IMR-90 (cell line): Measurements from ENCODE around the gene FTO. TPM values are rescaled to one million over a fixed set of nuclear protein-coding genes. Genes with fewer than 3 reads are reported as not detected.

Experiments used
- ATAC-seq: fragments of 200-7000 bp; cut with Tn5 transposase; 2 replicates; pipeline ENCODE4 v1.9.1; 2020; ENCODE audit warnings: low read depth, mild to moderate bottlenecking, moderate library complexity
- BruUV-seq: library from RNA; stranded (reverse); fragments of 400-500 nt; replicated peaks from 2 replicates; lab custom pipeline; 2021; lab: Mats Ljungman, UMichigan
- CTCF ChIA-PET: fragments of 300-600 bp; formaldehyde crosslinking; extraction: SDS; loops from one replicate; lab custom pipeline; 2021; ENCODE audit warnings: antibody characterized with exemption; lab: Yijun Ruan, JAX
- POLR2A ChIA-PET: fragments of 300-600 bp; sonication (Branson Sonifier 250); formaldehyde crosslinking; loops from one replicate; lab custom pipeline; 2022; ENCODE audit warnings: antibody characterized with exemption; ENCODE audit not compliant: unreplicated experiment; lab: Charles Lee
- DNase-seq: peaks from one replicate; pipeline ENCODE4 v3.0.0; 2013
- H2AFZ ChIP-seq: replicated peaks from 2 replicates; pipeline ENCODE3; 2013; ENCODE audit warnings: low read length, mild to moderate bottlenecking; ENCODE audit not compliant: poor library complexity
- H2AK5ac ChIP-seq: 2 replicates; pipeline ENCODE4 v1.6.1; 2013; ENCODE audit warnings: low read depth, low read length, inconsistent platforms
- H2AK9ac ChIP-seq: replicated peaks from 2 replicates; pipeline ENCODE3; 2013; ENCODE audit warnings: mild to moderate bottlenecking, low read depth, low read length, moderate library complexity; ENCODE audit not compliant: poor library complexity
- H2BK120ac ChIP-seq: 2 replicates; pipeline ENCODE4 v1.6.1; 2013; ENCODE audit warnings: low read depth, low read length, inconsistent platforms
- H2BK15ac ChIP-seq: 3 replicates; pipeline ENCODE4 v1.6.1; 2013; ENCODE audit warnings: low read depth, low read length, inconsistent platforms
- H2BK20ac ChIP-seq: 2 replicates; pipeline ENCODE4 v1.6.1; 2013; ENCODE audit warnings: low read depth, mild to moderate bottlenecking, inconsistent platforms, low read length, moderate library complexity
- H2BK5ac ChIP-seq: 2 replicates; pipeline ENCODE4 v1.6.1; 2013; ENCODE audit warnings: mild to moderate bottlenecking, low read depth, low read length, inconsistent platforms; ENCODE audit not compliant: poor library complexity, severe bottlenecking
- H3K14ac ChIP-seq: replicated peaks from 2 replicates; pipeline ENCODE4 v1.6.1; 2013; ENCODE audit warnings: low read depth, low read length, inconsistent platforms
- H3K18ac ChIP-seq: 2 replicates; pipeline ENCODE4 v1.6.1; 2013; ENCODE audit warnings: low read depth, low read length, control low read depth
- H3K23ac ChIP-seq: 2 replicates; pipeline ENCODE4 v1.6.1; 2013; ENCODE audit warnings: low read depth, low read length, inconsistent platforms
- H3K27ac ChIP-seq: 2 replicates; pipeline ENCODE4 v1.5.1; 2013; ENCODE audit warnings: mild to moderate bottlenecking, control low read depth, low read length; ENCODE audit not compliant: insufficient read depth
- H3K27me3 ChIP-seq: 2 replicates; pipeline ENCODE4 v1.6.1; 2013; ENCODE audit warnings: low read length; ENCODE audit not compliant: control insufficient read depth, insufficient read depth
- H3K36me3 ChIP-seq: 2 replicates; pipeline ENCODE4 v1.6.1; 2013; ENCODE audit warnings: low read length, mixed read lengths; ENCODE audit not compliant: control insufficient read depth, insufficient read depth
- H3K4ac ChIP-seq: 2 replicates; pipeline ENCODE4 v1.6.1; 2013; ENCODE audit warnings: low read depth, low read length, inconsistent platforms
- H3K4me1 ChIP-seq: 2 replicates; pipeline ENCODE4 v1.6.1; 2013; ENCODE audit warnings: low read length, mixed read lengths; ENCODE audit not compliant: control insufficient read depth, insufficient read depth
- H3K4me2 ChIP-seq: 2 replicates; pipeline ENCODE4 v1.6.1; 2013; ENCODE audit warnings: low read depth, mild to moderate bottlenecking, control low read depth, low read length, moderate library complexity
- H3K4me3 ChIP-seq: 2 replicates; pipeline ENCODE4 v1.5.1; 2013; ENCODE audit warnings: low read depth, mild to moderate bottlenecking, control low read depth, low read length, moderate library complexity; ENCODE audit not compliant: insufficient read depth
- H3K56ac ChIP-seq: 2 replicates; pipeline ENCODE4 v1.6.1; 2013; ENCODE audit warnings: low read length, inconsistent platforms; ENCODE audit not compliant: insufficient read depth; ENCODE audit errors: extremely low read depth
- H3K79me1 ChIP-seq, 2 experiments: 2 replicates each; pipeline ENCODE4 v1.6.1; 2013; ENCODE audit warnings: low read length in 2 of 2, inconsistent platforms in 1 of 2, low read depth in 1 of 2
- H3K9ac ChIP-seq: 2 replicates; pipeline ENCODE4 v1.6.1; 2013; ENCODE audit warnings: low read depth, low read length, control low read depth
- H3K9me1 ChIP-seq: 2 replicates; pipeline ENCODE4 v1.6.1; 2013; ENCODE audit warnings: low read length, inconsistent platforms; ENCODE audit not compliant: insufficient read depth
- H3K9me3 ChIP-seq: 2 replicates; pipeline ENCODE4 v1.6.1; 2013; ENCODE audit warnings: low read length; ENCODE audit not compliant: control insufficient read depth, insufficient read depth
- H4K20me1 ChIP-seq: 2 replicates; pipeline ENCODE4 v1.6.1; 2013; ENCODE audit warnings: low read length, inconsistent platforms; ENCODE audit not compliant: insufficient read depth
- H4K5ac ChIP-seq: 2 replicates; pipeline ENCODE4 v1.6.1; 2013; ENCODE audit warnings: mild to moderate bottlenecking, low read depth, low read length, control low read depth
- H4K8ac ChIP-seq, 2 experiments: 2 replicates each; pipeline ENCODE4 v1.6.1; 2013; ENCODE audit warnings: low read depth in 2 of 2, low read length in 2 of 2, control low read depth in 1 of 2, inconsistent platforms in 1 of 2
- H4K91ac ChIP-seq: 2 replicates; pipeline ENCODE4 v1.6.1; 2013; ENCODE audit warnings: low read depth, low read length, inconsistent platforms; ENCODE audit not compliant: insufficient read depth
- CHD1 ChIP-seq: IDR thresholded peaks from 2 replicates; pipeline ENCODE4 v1.6.1; 2012; ENCODE audit warnings: low read depth, low read length, improper control_type of control experiment
- FOS ChIP-seq: fragments of 150-350 bp; IDR thresholded peaks from 2 replicates; pipeline ENCODE4 v1.6.1; 2016; ENCODE audit warnings: low read depth, low read length
- MAFK ChIP-seq: IDR thresholded peaks from 2 replicates; pipeline ENCODE4 v1.6.1; 2012; ENCODE audit warnings: low read depth, low read length, improper control_type of control experiment
- MAZ ChIP-seq: IDR thresholded peaks from 2 replicates; pipeline ENCODE4 v1.6.1; 2012; ENCODE audit warnings: low read depth, mild to moderate bottlenecking, low read length, improper control_type of control experiment, moderate library complexity, borderline replicate concordance
- NFE2L2 ChIP-seq: fragments of 150-350 bp; IDR thresholded peaks from 2 replicates; pipeline ENCODE4 v1.6.1; 2016; ENCODE audit warnings: low read depth, mild to moderate bottlenecking, low read length
- RAD21 ChIP-seq: IDR thresholded peaks from 2 replicates; pipeline ENCODE4 v1.6.1; 2012; ENCODE audit warnings: low read length, improper control_type of control experiment
- USF2 ChIP-seq: fragments of 150-350 bp; IDR thresholded peaks from 2 replicates; pipeline ENCODE4 v1.6.1; 2017; ENCODE audit warnings: mild to moderate bottlenecking, antibody characterized with exemption, low read length, low read depth
- WGBS, 2 experiments: methylation state at CpG; one replicate each; pipeline versions ENCODE4 v1.1.5 to v1.1.7; 2013; ENCODE audit warnings: missing lambda C conversion rate in 2 of 2; ENCODE audit not compliant: insufficient read length in 1 of 2; ENCODE audit errors: extremely low coverage in 2 of 2; 5-methylcytosine and 5-hydroxymethylcytosine counted together
- dilution Hi-C: fragments of 300-500 bp; cut with HindIII; formaldehyde crosslinking; loops from one replicate; pipeline ENCODE4 v1.14.3; 2018; ENCODE audit warnings: low sequenced_read_pairs; ENCODE audit not compliant: unreplicated experiment
- in situ Hi-C: fragments of 300-500 bp; cut with MboI; formaldehyde crosslinking; loops from 3 replicates; pipeline ENCODE4 v1.14.3; 2019; ENCODE audit warnings: low sequenced_read_pairs, inconsistent platforms, mixed read lengths
- intact Hi-C: fragments of 100-400 bp; cut with micrococcal nuclease; formaldehyde crosslinking; loops from 2 replicates; pipeline ENCODE4 v1.10.0; 2022
- polyA plus RNA-seq, 3 experiments: library from polyadenylated mRNA; depleted of rRNA; stranded (reverse); fragments of >200 nt; gene quantifications; 2 replicates each; pipeline ENCODE4 v1.2.3, GENCODE V29; 2012; ENCODE audit warnings: low replicate concordance in 1 of 3
- total RNA-seq: library from RNA; depleted of rRNA; stranded (reverse); fragments of >200 nt; gene quantifications from 2 replicates; pipeline ENCODE4 v1.2.3, GENCODE V29; 2012

FTO gene
- total and polyA plus RNA-seq, 2 of the 4 experiments (the other 2 are of a cell fraction), result 70.3 to 132 TPM

GRCh38 chr16:54053891-54054820, 350.2 kb downstream of the FTO start:
- no peak overlapping the region for H3K4me3 ChIP-seq
- intact Hi-C loops, result no loop called here
- DNase-seq (no peak), ATAC-seq (no peak)
- H3K27me3 ChIP-seq, result no peaks in the 10 kb centered on the region
- no peak overlapping the region for H3K56ac ChIP-seq
- H3K4ac ChIP-seq, result no peak overlapping the region
- H3K9me1 ChIP-seq, result peaks cover 2% of the 10 kb centered on the region; the same call in 1 of the 2 replicates
- H4K8ac ChIP-seq, result no peak overlapping the region
- H2BK15ac ChIP-seq, result no peak overlapping the region
- no peaks in the 10 kb centered on the region for H3K79me1 ChIP-seq
- no peak overlapping the region for H4K91ac ChIP-seq
- TF ChIP-seq CHD1 (no peak), USF2 (no peak), MAZ (no peak), RAD21 (no peak), FOS (no peak), NFE2L2 (no peak), MAFK (no peak)
- H2BK120ac ChIP-seq, result no peak overlapping the region
- ChIA-PET POLR2A (no interaction called here), CTCF (interaction anchor here (0.6 kb wide), 2 partner anchors 347 to 508 kb away, joined by 7 to 8 read pairs; no protein-coding TSS in a partner anchor)
- no peak overlapping the region for H2BK20ac ChIP-seq
- no peak overlapping the region for H2AK9ac ChIP-seq
- no peak overlapping the region for H2AK5ac ChIP-seq
- H3K9ac ChIP-seq, result no peak overlapping the region
- in situ Hi-C loops, result no loop called here
- H4K20me1 ChIP-seq, result no peaks in the 10 kb centered on the region
- H2BK5ac ChIP-seq, result no peak overlapping the region
- H3K18ac ChIP-seq, result no peak overlapping the region
- H3K4me2 ChIP-seq, result no peak overlapping the region
- BruUV-seq, result no TSS peak
- WGBS, 2 experiments, result 63% methylated on average over 3 of the region's 16 CpGs; no CpG with 5 or more reads in 1 of the 2 experiments
- no peak overlapping the region for H3K14ac ChIP-seq
- no peaks in the 10 kb centered on the region for H3K9me3 ChIP-seq
- H2AFZ ChIP-seq, result no peak overlapping the region
- no peak overlapping the region for H3K23ac ChIP-seq
- H3K4me1 ChIP-seq, result no peaks in the 10 kb centered on the region
- no peak overlapping the region for H4K5ac ChIP-seq
- no peaks in the 10 kb centered on the region for H3K36me3 ChIP-seq
- H3K27ac ChIP-seq, result no peak overlapping the region
- dilution Hi-C loops, result no loop called here
